GM19099 (cell line): Measurements from ENCODE around the gene AIF1L.

ENCODE experiments used
- POLR2A ChIP-seq: IDR thresholded peaks from 3 replicates; pipeline ENCODE4 v1.6.1; 2011; ENCODE audit warnings: low read depth; ENCODE audit not compliant: insufficient read length; ENCODE audit errors: extremely low read depth

The AIF1L gene

GRCh38 chr9:131125288-131126058 is 29.1 kb downstream of the AIF1L start, which contains the start of gene NUP214:
NUP214 (plus strand) TSS chr9:131125586; CDS start chr9:131125705, 119 bp downstream.
- peak; percentile 97 for TF ChIP-seq POLR2A

GRCh38 chr9:131126059-131126426 is 29.7 kb downstream of the AIF1L start:
- TF ChIP-seq POLR2A = no peak

- TF ChIP-seq POLR2A = no peak
Measured at GRCh38 chr9:131129183-131129582, 32.9 kb downstream of the AIF1L start.

GRCh38 chr9:131138676-131139075 is 42.3 kb downstream of the AIF1L start:
- no peak for TF ChIP-seq POLR2A

DNA sequence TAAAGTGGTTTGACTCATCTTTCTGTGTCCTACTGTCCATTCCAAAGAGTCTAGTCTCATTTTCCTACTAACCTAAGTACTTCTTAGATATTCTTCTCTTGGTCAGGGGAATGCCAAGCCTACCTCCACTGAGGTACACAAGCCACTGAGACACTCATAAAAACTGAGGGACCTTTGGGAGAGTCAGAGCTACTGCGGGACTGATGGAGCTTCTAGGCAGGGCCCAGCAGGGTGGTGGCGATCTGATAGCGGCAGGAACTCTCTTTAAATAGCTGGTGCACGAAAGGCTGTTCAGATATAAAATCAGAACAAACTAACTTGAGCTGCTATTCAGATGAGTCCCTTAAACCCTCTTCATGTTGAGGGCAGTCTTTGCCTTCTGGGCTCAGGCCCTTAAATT is 43.8 kb downstream of the AIF1L start:
- no peak for TF ChIP-seq POLR2A

- no peak for TF ChIP-seq POLR2A
Measured at GRCh38 chr9:131140550-131140949, 44.2 kb downstream of the AIF1L start.

DNA sequence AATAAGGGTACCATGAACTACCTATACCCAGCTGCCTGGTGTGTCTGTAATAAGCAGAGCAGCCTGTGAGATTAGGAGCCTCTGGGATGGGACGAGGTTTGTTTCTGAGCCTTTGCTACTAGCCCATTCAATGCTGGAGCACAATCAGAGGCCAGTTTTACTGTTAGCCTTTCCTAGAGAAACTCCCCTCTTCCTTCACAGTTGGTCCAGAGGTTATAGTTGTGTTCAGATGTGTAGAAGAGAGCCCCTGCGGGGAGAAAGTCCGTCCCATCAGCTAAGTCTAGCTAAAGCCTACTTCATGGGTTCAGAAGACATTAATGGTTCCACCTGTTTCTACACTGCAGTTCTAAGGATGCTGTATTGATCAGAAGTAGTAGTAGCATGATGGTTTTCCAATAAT is 45.8 kb downstream of the AIF1L start:
- no peak for TF ChIP-seq POLR2A

DNA sequence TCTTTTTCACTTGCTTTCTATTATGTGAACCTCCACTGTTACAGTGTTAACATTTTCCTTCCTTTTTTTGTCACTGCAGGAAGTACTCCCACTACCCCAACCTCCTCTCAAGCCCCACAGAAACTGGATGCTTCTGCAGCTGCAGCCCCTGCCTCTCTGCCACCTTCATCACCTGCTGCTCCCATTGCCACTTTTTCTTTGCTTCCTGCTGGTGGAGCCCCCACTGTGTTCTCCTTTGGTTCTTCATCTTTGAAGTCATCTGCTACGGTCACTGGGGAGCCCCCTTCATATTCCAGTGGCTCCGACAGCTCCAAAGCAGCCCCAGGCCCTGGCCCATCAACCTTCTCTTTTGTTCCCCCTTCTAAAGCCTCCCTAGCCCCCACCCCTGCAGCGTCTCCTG is 47.9 kb downstream of the AIF1L start:
- no peak for TF ChIP-seq POLR2A

GRCh38 chr9:131145245-131145644 is 48.9 kb downstream of the AIF1L start:
- no peak for TF ChIP-seq POLR2A

DNA sequence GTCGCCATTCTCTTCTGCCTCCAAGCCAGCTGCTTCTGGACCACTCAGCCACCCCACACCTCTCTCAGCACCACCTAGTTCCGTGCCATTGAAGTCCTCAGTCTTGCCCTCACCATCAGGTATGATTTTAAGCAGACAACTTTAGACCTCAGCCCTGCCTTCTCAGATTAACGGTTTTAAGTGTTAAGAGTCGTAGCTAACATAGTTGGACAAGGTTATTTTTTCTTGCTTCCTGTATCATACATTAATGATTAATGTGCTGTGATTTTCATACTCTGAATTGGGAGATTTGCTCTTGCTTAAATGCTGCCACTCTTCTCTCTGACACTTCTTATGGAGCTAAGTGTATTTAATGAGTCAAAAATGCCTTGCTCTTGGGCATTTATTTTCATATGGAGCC is 49.9 kb downstream of the AIF1L start:
- TF ChIP-seq POLR2A = no peak

GRCh38 chr9:131148276-131148675 is 51.9 kb downstream of the AIF1L start:
- TF ChIP-seq POLR2A = no peak

DNA sequence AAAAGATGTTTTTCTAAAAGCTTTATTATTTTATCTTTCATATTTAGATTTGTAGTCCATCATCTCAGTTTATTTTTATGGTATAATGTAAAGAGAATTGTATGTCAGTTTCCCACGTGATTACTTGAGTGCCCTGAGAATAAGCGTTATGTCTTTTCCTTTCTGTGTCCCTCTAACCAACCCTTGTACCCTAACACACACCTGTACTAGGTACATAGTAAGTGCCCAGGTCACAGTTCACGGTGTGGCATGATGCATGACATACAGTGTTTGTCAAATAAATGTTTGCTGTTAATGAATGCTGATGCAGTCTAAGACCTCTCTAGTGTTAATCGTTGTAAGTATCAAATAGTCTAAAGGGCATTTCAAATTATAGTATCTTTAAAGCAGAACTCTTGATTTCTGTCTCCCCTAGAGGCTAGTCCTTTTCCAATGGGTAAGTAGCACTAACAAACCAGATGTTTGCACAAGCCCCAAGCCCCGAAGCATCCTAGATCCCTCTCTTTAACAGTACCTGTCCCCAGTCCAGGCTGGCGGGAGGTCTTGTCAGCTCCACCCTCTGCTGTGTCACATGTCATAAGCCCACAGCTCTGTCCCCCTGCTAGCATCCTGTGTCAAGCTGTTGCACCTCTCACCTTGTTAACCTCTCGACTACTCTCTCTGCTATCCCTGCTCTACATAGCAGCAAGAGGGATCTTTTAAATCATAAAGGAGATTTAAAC is 52.8 kb downstream of the AIF1L start:
- no peak for TF ChIP-seq POLR2A

GRCh38 chr9:131149688-131150053 is 53.3 kb downstream of the AIF1L start:
- no peak for TF ChIP-seq POLR2A

DNA sequence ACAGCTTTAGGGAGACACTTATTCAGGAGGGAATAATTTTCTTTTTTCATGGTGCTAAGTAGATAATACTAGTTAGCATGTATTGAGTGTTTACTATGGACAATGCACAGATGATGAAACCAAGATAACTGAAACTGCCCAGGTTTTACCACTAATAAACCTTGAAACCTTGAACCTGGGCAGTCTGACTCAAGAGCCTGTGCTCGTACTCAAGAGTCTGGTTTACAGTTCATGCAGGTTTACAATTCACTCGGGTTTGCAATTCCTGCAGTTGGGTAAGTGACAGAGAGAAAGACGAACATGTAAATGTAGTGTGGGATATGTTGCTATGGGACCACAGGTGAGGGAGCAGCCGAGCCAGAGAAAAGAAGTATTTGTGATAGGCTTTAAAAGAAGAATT is 57.3 kb downstream of the AIF1L start:
- TF ChIP-seq POLR2A = no peak

DNA sequence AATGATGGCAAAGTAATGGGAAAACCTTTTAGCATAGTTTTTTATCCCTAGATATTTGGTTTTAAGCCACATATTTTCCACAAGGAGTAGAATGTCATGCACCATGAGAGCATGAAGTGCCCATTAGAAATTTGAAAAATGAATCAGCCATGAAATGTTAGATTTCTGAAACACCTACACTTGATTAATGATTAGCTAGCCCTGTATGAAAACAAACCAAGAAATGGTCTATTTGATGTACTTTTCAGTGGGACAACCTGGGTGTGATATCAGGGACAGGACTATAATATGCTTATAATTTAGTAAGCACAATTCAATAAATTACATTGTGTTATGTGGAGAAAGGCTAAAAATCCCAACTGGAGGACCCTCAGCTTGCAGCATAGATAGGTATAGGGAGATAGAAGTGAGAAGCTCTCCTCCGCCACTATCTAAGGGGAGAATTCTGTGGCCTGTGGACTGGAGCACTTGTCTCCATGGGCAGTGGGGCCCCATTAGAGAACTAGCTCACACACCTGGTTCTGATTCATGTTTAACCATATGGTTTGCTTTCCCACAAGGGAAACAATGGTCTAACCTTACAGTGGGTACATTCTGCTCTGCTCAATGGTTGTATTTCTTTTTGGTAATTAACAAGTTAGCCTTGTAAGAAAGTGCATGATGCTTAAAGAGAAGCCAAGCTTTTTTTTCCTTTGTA is 64.2 kb downstream of the AIF1L start:
- TF ChIP-seq POLR2A = no peak

DNA sequence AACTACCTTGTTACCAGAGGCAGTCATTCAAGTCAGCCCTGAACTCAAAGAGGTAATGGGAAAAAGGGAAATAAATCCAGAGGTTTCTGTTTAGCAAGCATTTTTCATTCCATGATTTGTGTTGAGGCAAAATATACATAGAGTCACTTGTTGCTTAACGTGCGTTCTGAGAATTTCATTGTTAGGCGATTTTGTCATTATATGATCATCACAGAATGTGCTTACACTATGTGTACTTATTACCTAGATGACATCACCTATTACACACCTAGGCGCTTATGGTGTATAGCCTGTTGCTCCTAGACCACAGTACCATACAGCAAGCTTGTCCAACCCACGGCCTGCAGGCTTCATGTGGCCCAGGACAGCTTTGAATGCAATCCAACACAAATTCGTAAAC is 65.3 kb downstream of the AIF1L start:
- TF ChIP-seq POLR2A = no peak

DNA sequence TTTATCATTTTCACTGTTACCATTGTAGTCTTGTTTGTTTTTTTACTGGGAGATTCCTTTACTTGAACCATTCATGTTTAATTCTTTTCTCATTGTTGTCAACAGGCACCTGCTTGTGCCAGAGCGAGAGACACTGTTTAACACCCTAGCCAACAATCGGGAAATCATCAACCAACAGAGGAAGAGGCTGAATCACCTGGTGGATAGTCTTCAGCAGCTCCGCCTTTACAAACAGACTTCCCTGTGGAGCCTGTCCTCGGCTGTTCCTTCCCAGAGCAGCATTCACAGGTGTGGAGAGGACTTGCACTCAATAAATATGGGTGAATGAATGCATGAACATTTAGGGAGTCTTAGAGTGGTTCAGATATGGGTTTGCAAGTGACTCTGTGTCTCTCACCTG is 66.6 kb downstream of the AIF1L start:
- no peak for TF ChIP-seq POLR2A

- TF ChIP-seq POLR2A = no peak
Measured at GRCh38 chr9:131165523-131165922, 69.2 kb downstream of the AIF1L start.
